AG04450 (cell line): Measurements from ENCODE around the gene FAM222A. TPM values are rescaled to one million over a fixed set of nuclear protein-coding genes. Genes with fewer than 3 reads are reported as not detected.

ENCODE experiments used
- CTCF ChIA-PET: fragments of 300-600, 350-600 bp; formaldehyde crosslinking; extraction: SDS; loops from one replicate; lab custom pipeline; 2022; ENCODE audit warnings: antibody characterized with exemption, inconsistent platforms; lab: Charles Lee
- POLR2A ChIA-PET: fragments of 350-600 bp; formaldehyde crosslinking; extraction: SDS; loops from one replicate; lab custom pipeline; 2021; ENCODE audit warnings: antibody characterized with exemption, inconsistent platforms; lab: Yijun Ruan, JAX
- DNase-seq: peaks from one replicate; pipeline ENCODE4 v3.0.0-alpha.2; 2011; ENCODE audit warnings: low read depth, low spot score
- H3K27ac ChIP-seq: one replicate; pipeline ENCODE4 v1.5.1; 2012; ENCODE audit warnings: low read depth, low read length, control low read depth
- H3K27me3 ChIP-seq: one replicate; pipeline ENCODE4 v1.6.0; 2012; ENCODE audit warnings: low read length; ENCODE audit not compliant: control insufficient read depth, insufficient read depth
- H3K4me3 ChIP-seq: 2 replicates; pipeline ENCODE4 v1.5.1; 2011; ENCODE audit warnings: mild to moderate bottlenecking, low read depth, low read length, control low read depth
- H3K9me3 ChIP-seq: 2 replicates; pipeline ENCODE4 v1.5.1; 2012; ENCODE audit warnings: low read length; ENCODE audit not compliant: control insufficient read depth, insufficient read depth
- polyA plus RNA-seq: library from polyadenylated mRNA; depleted of rRNA; stranded (reverse); fragments of >200 nt; gene quantifications from 2 replicates; pipeline ENCODE4 v1.2.3, GENCODE V29; 2011
- TF ChIP-seq, protein P1 (sequence below): IDR thresholded peaks from 2 replicates; pipeline ENCODE4 v1.5.1; 2011; ENCODE audit warnings: low read depth, low read length, control low read depth, inconsistent platforms

FAM222A gene
- polyA plus RNA-seq, 1 experiment, result 0.15 TPM

DNA sequence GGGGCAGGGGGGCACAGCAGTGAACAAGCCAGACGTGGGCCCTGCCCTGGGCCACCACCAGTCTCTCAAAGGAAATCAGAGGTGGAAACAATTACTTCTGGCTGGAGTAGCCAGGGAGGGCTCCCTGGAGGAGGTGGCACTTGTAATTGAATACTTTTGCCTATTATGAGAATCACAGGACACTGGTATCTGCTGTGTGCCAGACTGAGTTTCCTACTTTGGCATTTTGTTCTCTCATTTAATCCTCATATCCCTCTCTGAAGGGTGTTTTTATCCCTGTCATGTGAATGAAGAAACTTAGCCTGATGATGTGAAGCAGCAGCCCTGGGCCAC lies 7.2 kb downstream of the FAM222A start:
- CTCF ChIA-PET, result interaction anchor here (2.6 kb wide), 1 partner anchor 54 kb away, joined by 12 read pairs; no protein-coding TSS in a partner anchor
- POLR2A ChIA-PET, result no interaction called here

DNA sequence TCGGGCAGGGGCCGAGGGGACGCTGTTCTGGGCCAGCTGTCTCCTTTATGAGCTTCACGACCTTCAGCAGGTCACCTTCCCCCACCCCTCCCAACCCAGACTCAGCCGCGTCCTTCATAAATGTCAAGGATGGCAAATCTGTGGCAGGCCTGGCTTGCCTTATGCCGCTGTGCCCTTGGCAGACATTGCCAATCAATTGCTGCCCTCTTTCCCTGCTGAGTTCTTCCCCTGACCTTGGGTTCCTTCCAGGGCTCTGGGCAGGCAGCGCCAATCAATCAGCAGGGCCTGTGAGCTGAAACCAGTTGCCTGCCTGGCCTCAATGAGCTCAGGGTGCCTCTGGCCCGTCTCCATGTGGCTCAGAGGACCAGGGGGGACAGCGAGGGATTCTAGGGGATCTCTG lies 7.7 kb downstream of the FAM222A start:
- TF ChIP-seq, protein P1, sequence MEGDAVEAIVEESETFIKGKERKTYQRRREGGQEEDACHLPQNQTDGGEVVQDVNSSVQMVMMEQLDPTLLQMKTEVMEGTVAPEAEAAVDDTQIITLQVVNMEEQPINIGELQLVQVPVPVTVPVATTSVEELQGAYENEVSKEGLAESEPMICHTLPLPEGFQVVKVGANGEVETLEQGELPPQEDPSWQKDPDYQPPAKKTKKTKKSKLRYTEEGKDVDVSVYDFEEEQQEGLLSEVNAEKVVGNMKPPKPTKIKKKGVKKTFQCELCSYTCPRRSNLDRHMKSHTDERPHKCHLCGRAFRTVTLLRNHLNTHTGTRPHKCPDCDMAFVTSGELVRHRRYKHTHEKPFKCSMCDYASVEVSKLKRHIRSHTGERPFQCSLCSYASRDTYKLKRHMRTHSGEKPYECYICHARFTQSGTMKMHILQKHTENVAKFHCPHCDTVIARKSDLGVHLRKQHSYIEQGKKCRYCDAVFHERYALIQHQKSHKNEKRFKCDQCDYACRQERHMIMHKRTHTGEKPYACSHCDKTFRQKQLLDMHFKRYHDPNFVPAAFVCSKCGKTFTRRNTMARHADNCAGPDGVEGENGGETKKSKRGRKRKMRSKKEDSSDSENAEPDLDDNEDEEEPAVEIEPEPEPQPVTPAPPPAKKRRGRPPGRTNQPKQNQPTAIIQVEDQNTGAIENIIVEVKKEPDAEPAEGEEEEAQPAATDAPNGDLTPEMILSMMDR, result no peak
- Histone ChIP-seq H3K4me3 (no peak overlapping the region), H3K9me3 (no peaks in the 10 kb centered on the region), H3K27ac (no peak overlapping the region), H3K27me3 (peaks cover 42% of the 10 kb centered on the region)
- DNase-seq, result no peak
- ChIA-PET CTCF (interaction anchor here (2.6 kb wide), 1 partner anchor 54 kb away, joined by 12 read pairs; no protein-coding TSS in a partner anchor), POLR2A (interaction anchor here (0.8 kb wide), 1 partner anchor 38 kb away, joined by 9 read pairs; no protein-coding TSS in a partner anchor)

More for the DNA sequence above, 7.2 kb downstream of the FAM222A start:
- TF ChIP-seq, protein P1, result no peak
- no peak overlapping the region for H3K4me3 ChIP-seq
- peaks cover 46% of the 10 kb centered on the region for H3K27me3 ChIP-seq
- H3K9me3 ChIP-seq, result no peaks in the 10 kb centered on the region
- DNase-seq, result no peak
- no peak overlapping the region for H3K27ac ChIP-seq

DNA sequence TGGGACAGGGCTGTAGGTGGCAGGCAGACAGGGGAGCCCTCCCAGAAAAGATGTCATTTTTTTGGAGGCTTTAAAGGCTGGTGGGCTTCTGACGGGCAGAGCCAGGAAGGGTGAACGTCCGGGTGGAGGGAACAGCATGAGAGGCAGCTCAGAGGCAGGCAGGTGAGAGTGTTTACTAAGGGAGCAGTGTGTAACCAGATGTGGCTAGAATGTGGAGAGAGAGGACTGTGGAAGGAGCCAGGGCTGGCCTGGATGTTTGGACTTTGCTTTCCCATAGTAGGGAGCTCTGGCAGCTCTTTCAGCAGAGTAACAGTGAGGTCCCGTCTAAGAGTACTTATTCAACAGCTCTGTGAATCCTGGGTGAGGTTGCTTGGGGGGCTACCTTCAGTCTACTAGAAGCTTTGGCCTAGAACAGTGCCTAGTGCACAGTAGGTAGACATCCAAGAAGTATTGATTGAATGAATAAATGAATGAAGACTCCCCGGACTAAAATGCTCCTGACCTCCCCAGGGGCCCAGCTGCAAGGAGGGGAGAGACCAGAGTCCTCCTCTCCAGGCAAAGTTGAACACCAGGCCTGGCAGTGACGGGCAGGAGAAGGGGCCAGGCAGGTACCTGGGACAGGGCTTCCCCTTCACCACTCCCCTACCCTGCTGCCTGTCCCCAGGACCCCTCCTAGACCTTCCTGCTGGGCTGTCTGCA lies 8.5 kb downstream of the FAM222A start:
- no peaks in the 10 kb centered on the region; the same call in 1 of the 2 replicates for H3K9me3 ChIP-seq
- TF ChIP-seq, protein P1, result no peak
- DNase-seq, result no peak
- H3K27me3 ChIP-seq, result peaks cover 38% of the 10 kb centered on the region
- no peak overlapping the region for H3K4me3 ChIP-seq
- no peak overlapping the region for H3K27ac ChIP-seq
- ChIA-PET CTCF (interaction anchor here (0.6 kb wide), 1 partner anchor 851 kb away, joined by 5 read pairs; no protein-coding TSS in a partner anchor), POLR2A (interaction anchor here (0.8 kb wide), 1 partner anchor 37 kb away, joined by 9 read pairs; no protein-coding TSS in a partner anchor)

DNA sequence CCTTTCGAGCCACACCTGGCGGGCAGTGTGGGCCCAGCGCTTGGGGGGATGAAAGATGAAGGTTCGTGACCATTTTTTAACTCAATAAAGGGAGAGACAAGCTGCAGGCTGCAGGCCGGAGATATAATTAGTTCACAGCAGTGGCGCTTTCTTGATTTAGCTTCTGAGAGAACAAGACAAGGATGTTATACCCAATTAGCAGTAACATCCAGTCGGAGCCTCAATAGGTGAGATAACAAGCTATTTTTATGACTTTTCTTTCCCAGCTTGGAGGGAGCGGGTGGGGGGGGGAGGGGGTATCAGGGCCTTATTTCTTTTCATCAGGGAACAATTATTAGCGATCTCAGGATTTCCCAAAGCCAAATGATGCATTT lies 9.1 kb downstream of the FAM222A start:
- Histone ChIP-seq H3K4me3 (no peak overlapping the region), H3K27ac (no peak overlapping the region), H3K9me3 (no peaks in the 10 kb centered on the region; the same call in 1 of the 2 replicates), H3K27me3 (peaks cover 37% of the 10 kb centered on the region)
- ChIA-PET POLR2A (no interaction called here), CTCF (interaction anchor here (0.6 kb wide), 1 partner anchor 851 kb away, joined by 5 read pairs; no protein-coding TSS in a partner anchor)
- TF ChIP-seq, protein P1, result no peak
- DNase-seq, result no peak

DNA sequence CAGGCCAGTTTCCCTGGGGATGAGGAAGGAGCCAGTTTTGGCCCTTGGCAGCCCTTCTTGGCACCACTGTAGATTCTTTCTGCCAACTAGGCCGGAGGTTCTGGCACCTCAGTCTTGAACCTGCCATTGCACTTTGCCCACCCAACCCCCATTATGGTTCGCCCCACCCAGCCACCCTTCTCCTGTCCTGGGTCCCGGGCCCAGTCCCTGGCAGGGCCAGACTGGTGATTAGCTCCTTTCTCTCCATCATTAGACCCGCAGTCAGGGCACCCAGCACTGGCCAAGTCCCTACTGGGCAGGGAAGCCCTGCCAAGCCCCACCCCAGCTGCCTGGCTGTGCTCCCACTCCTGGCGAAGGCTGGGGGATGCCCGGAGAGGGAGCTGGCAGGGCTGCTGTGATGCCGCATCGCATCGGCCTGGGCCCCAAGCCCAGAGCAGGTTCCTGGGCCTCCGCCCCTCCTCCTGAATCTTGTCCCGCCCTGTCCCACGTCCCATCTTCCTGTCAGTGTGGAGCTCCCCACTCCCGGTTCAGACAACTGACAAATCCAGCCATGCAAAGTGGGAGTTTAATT lies 9.8 kb downstream of the FAM222A start:
- Histone ChIP-seq H3K27me3 (peaks cover 34% of the 10 kb centered on the region), H3K4me3 (no peak overlapping the region), H3K27ac (no peak overlapping the region), H3K9me3 (no peaks in the 10 kb centered on the region; the same call in 1 of the 2 replicates)
- POLR2A ChIA-PET, result no interaction called here
- TF ChIP-seq, protein P1, result no peak
- CTCF ChIA-PET, result interaction anchor here (0.5 to 0.6 kb wide), 2 partner anchors 67 to 208 kb away, joined by 4 to 6 read pairs; no protein-coding TSS in a partner anchor
- DNase-seq, result no peak
